OCI-LY7 (cell line): Measurements from ENCODE around the gene CLTCL1. TPM values are rescaled to one million over a fixed set of nuclear protein-coding genes. Genes with fewer than 3 reads are reported as not detected.
"Not testable (repeated sequence)": the region's sequence is repeated elsewhere in the genome, so short reads cannot be mapped to it uniquely, and the experiment has no call there.

Experiments used
- BruUV-seq: library from RNA; stranded (reverse); fragments of 400-500 nt; replicated peaks from 2 replicates; lab custom pipeline; 2021; lab: Mats Ljungman, UMichigan
- CTCF ChIA-PET: fragments of 300-600 bp; sonication (Branson Sonifier 250); formaldehyde crosslinking; loops from one replicate; lab custom pipeline; 2022; ENCODE audit warnings: antibody characterized with exemption; ENCODE audit not compliant: unreplicated experiment; lab: Charles Lee
- POLR2A ChIA-PET: fragments of 300-600 bp; sonication (Branson Sonifier 250); formaldehyde crosslinking; loops from one replicate; lab custom pipeline; 2022; ENCODE audit warnings: antibody characterized with exemption; lab: Charles Lee
- DNase-seq: peaks from one replicate; pipeline ENCODE4 v3.0.0-alpha.2; 2015; ENCODE audit warnings: low spot score
- H2AFZ ChIP-seq: fragments of 200-600 bp; sonication (generic), shearing (Covaris generic); 2 replicates; pipeline ENCODE4 v1.6.1; 2014; ENCODE audit warnings: mild to moderate bottlenecking, antibody characterized with exemption, low read length, moderate library complexity
- H3K27ac ChIP-seq: fragments of 200-600 bp; sonication (generic); 2 replicates; pipeline ENCODE4 v1.5.1; 2014; ENCODE audit warnings: mixed run types, low read depth, mild to moderate bottlenecking, moderate library complexity, low read length, inconsistent platforms; ENCODE audit not compliant: poor library complexity, severe bottlenecking
- H3K36me3 ChIP-seq: fragments of 200-600 bp; sonication (generic); 2 replicates; pipeline ENCODE4 v1.6.1; 2014; ENCODE audit warnings: mild to moderate bottlenecking, antibody characterized with exemption, low read length, moderate library complexity, mixed read lengths; ENCODE audit not compliant: insufficient read depth
- H3K4me1 ChIP-seq: fragments of 200-600 bp; sonication (generic); 2 replicates; pipeline ENCODE4 v1.5.1; 2014; ENCODE audit warnings: mild to moderate bottlenecking, low read length; ENCODE audit not compliant: insufficient read depth, poor library complexity, severe bottlenecking
- H3K4me2 ChIP-seq: fragments of 200-600 bp; sonication (generic); 2 replicates; pipeline ENCODE4 v1.6.1; 2014; ENCODE audit warnings: mild to moderate bottlenecking, low read length
- H3K4me3 ChIP-seq: fragments of 200-600 bp; sonication (generic); 2 replicates; pipeline ENCODE4 v1.5.1; 2014; ENCODE audit warnings: mild to moderate bottlenecking, low read depth, low read length; ENCODE audit not compliant: poor library complexity, severe bottlenecking
- H3K79me2 ChIP-seq: fragments of 200-600 bp; sonication (generic); 2 replicates; pipeline ENCODE4 v1.6.1; 2016; ENCODE audit warnings: low read depth, mild to moderate bottlenecking, low read length, moderate library complexity, mixed read lengths; ENCODE audit not compliant: insufficient read depth
- H3K9me2 ChIP-seq: fragments of 200-600 bp; sonication (generic); 2 replicates; pipeline ENCODE4 v1.6.1; 2016; ENCODE audit warnings: mild to moderate bottlenecking, low read length, mixed read lengths; ENCODE audit not compliant: insufficient read depth
- H3K9me3 ChIP-seq: fragments of 200-600 bp; sonication (generic); 2 replicates; pipeline ENCODE4 v1.6.1; 2014; ENCODE audit warnings: mild to moderate bottlenecking, mixed run types, low read length, mixed read lengths
- H4K20me1 ChIP-seq: fragments of 200-600 bp; sonication (generic); 2 replicates; pipeline ENCODE4 v1.6.1; 2014; ENCODE audit warnings: mild to moderate bottlenecking, antibody characterized with exemption, low read length, moderate library complexity, mixed read lengths; ENCODE audit not compliant: insufficient read depth
- EZH2phosphoT487 ChIP-seq: fragments of 200-600 bp; sonication (generic); IDR thresholded peaks from 2 replicates; pipeline ENCODE4 v1.6.1; 2018; ENCODE audit warnings: low read depth, borderline replicate concordance, mild to moderate bottlenecking, mixed run types, antibody characterized with exemption, low read length, moderate library complexity, mixed read lengths
- intact Hi-C: fragments of 100-400 bp; cut with micrococcal nuclease; formaldehyde crosslinking; loops from one replicate; pipeline ENCODE4 v1.10.0; 2022; ENCODE audit not compliant: unreplicated experiment
- total RNA-seq, 2 experiments: library from RNA; depleted of rRNA in 1 of 2; stranded (reverse); fragments of >200 nt in 1 of 2; shearing (Covaris generic) in 1 of 2; gene quantifications; 2 replicates each; pipeline ENCODE4 v1.2.3, GENCODE V29; 2014 to 2022
- TF ChIP-seq, protein P1 (sequence below): fragments of 200-600 bp; sonication (generic); conservative IDR thresholded peaks from 2 replicates; pipeline ENCODE4 v1.5.1; 2014; ENCODE audit warnings: mild to moderate bottlenecking, antibody characterized with exemption, low read length, moderate library complexity, mixed read lengths

Gene CLTCL1
- total RNA-seq, 2 experiments from 2014 or later = 0.44 to 0.99 TPM

DNA sequence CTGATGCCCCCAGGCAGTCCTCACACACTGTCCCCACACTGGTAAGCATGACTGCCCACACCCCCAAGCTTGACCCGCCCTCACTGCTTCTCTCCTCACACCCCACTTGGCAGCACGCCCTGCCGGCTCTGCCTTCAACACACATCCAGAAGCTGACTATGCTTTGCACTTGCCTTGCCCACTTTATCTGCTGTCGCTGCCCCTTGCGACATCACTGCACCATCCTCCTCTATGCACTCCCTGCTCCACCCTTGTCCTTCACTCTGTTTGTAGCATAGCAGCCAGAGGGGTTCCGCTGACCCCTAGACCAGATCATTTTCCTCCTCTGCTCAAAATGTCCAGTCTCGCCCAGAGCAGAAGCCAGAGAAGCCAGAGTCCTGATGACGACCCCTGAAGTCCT, 87.7 kb downstream of the CLTCL1 start:
- Histone ChIP-seq H3K9me2 (no peaks in the 10 kb centered on the region), H3K79me2 (no peaks in the 10 kb centered on the region), H3K36me3 (no peaks in the 10 kb centered on the region), H3K9me3 (no peaks in the 10 kb centered on the region), H3K4me1 (no peaks in the 10 kb centered on the region), H3K27ac (no peak overlapping the region), H4K20me1 (no peaks in the 10 kb centered on the region), H3K4me3 (no peak overlapping the region), H2AFZ (no peak overlapping the region), H3K4me2 (no peak overlapping the region)
- ChIA-PET CTCF (no interaction called here), POLR2A (no interaction called here)
- TF ChIP-seq EZH2phosphoT487 = no peak
- TF ChIP-seq, protein P1, sequence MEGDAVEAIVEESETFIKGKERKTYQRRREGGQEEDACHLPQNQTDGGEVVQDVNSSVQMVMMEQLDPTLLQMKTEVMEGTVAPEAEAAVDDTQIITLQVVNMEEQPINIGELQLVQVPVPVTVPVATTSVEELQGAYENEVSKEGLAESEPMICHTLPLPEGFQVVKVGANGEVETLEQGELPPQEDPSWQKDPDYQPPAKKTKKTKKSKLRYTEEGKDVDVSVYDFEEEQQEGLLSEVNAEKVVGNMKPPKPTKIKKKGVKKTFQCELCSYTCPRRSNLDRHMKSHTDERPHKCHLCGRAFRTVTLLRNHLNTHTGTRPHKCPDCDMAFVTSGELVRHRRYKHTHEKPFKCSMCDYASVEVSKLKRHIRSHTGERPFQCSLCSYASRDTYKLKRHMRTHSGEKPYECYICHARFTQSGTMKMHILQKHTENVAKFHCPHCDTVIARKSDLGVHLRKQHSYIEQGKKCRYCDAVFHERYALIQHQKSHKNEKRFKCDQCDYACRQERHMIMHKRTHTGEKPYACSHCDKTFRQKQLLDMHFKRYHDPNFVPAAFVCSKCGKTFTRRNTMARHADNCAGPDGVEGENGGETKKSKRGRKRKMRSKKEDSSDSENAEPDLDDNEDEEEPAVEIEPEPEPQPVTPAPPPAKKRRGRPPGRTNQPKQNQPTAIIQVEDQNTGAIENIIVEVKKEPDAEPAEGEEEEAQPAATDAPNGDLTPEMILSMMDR = no peak
- no TSS peak for BruUV-seq
- no peak for DNase-seq
- intact Hi-C loops = no loop called here

DNA sequence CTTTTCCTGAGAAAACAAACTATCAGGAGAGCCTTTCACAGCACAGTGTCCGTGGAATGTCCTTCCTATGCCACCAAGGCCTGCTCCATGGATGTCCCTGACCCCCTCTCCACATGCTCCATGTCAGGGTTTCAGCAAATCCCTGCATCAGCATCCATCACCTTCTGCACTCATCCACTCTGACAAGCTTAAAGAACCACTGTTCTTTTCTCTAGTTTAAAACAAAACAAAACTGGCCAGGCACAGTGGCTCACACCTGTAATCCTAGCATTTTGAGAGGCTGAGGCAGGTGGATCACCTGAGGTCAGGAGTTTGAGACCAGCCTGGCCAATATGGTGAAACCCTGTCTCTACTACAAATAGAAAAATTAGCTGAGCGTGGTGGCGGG, 88.7 kb downstream of the CLTCL1 start:
- H3K9me3 ChIP-seq, intact Hi-C loops, H3K4me1 ChIP-seq, H3K9me2 ChIP-seq, H3K4me2 ChIP-seq, H3K4me3 ChIP-seq, H3K79me2 ChIP-seq, H2AFZ ChIP-seq, H3K27ac ChIP-seq, POLR2A ChIA-PET, H3K36me3 ChIP-seq, BruUV-seq, DNase-seq, H4K20me1 ChIP-seq, CTCF ChIA-PET: not testable (repeated sequence)

DNA sequence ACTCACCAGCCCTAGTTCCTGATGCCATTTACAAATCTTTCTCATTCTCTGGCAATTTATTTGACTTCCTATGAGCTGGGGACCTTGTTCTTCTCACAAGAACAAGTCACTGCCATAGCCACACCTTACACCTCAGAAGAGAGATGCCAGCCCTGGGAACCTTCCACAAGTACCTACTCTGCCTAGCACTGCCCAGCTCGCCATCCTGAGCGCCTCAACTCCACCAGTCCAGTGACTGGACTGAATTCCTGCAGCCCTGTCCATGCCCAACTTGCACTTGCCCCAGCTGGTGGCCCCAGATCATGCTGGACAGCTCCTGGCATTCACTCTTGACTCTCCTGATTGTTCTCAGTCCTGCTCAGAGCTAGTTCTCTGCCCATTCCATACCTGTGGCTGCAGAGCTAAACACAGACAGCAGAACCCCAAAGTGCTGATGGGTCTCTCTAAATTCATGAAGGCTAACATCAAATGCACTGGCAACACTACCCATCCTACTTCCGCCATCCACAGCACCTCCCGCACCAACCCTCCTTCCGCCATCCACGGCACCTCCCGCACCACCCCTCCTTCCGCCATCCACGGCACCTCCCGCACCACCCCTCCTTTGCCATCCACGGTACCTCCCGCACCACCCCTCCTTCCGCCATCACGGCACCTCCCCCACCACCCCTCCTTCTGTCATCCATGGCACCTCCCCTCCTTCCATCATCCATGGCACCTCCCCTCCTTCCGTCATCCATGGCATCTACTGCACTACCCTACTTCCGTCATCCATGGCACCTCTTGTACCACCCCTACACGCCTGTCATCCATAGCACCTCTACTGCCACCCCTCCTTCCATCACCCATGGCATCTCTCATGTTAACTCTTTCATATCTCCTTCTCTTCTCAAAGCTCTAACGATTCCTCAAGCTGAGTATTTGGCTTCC, 89.4 kb downstream of the CLTCL1 start:
- TF ChIP-seq, protein P1 = no peak
- TF ChIP-seq EZH2phosphoT487 = no peak
- CTCF ChIA-PET = no interaction called here
- no TSS peak for BruUV-seq
- Histone ChIP-seq H3K4me3 (no peak overlapping the region), H3K9me2 (no peaks in the 10 kb centered on the region), H3K9me3 (no peaks in the 10 kb centered on the region), H3K4me1 (no peaks in the 10 kb centered on the region), H4K20me1 (no peaks in the 10 kb centered on the region), H3K36me3 (no peaks in the 10 kb centered on the region), H3K4me2 (no peak overlapping the region), H3K27ac (no peak overlapping the region), H3K79me2 (no peaks in the 10 kb centered on the region), H2AFZ (no peak overlapping the region)
- POLR2A ChIA-PET = interaction anchor here (0.6 kb wide), 1 partner anchor 42 kb away, joined by 3 read pairs; no protein-coding TSS in a partner anchor
- intact Hi-C loops = no loop called here
- no peak for DNase-seq
